ENCODE measurements around the gene CEP131.

The CEP131 gene

GRCh38 chr17:81200201-81200600 is 22.6 kb downstream of the CEP131 start:
- DNase-seq (ENCODE audit: low read depth in 2 of 2): no peak

GRCh38 chr17:81199482-81199830 is 23.3 kb downstream of the CEP131 start:
- no peak for DNase-seq (ENCODE audit: low read depth in 2 of 2)

GRCh38 chr17:81198826-81199481 is 23.8 kb downstream of the CEP131 start:
- DNase-seq (ENCODE audit: low read depth in 2 of 2): no peak

DNA sequence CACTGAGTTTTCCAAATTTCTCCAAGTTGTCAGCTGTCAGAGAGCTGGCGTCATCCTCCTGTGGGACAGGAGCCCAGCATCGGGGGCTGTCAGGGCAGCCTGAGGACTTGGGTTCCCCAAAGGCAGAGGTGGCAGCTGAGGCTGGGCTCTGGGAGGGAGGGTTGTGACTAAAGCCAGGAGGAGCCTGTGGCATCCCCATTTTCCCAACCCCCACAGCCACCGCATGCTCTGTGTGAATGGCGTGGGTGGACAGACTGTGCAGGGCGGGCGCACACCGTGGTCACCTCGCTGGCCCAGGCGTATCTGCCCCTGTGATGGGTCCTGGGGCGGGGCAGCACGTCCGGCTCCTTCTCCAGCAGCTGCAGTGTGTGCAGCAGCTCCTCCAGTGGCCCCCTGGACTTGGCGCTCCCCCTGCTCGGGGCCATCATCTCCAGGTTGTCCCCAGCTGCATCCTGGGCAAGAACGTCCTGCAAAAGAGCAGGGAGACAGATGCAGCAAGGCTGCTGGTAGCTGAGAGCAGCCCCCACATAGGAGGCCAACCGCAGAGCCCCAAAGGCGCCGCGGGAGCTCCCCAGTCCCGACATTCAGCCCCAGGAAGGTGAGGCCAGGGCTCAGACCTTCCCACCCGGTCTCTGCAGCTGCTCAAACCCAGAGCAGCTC is 24.8 kb downstream of the CEP131 start:
- DNase-seq (ENCODE audit: low read depth in 2 of 2): no peak

DNA sequence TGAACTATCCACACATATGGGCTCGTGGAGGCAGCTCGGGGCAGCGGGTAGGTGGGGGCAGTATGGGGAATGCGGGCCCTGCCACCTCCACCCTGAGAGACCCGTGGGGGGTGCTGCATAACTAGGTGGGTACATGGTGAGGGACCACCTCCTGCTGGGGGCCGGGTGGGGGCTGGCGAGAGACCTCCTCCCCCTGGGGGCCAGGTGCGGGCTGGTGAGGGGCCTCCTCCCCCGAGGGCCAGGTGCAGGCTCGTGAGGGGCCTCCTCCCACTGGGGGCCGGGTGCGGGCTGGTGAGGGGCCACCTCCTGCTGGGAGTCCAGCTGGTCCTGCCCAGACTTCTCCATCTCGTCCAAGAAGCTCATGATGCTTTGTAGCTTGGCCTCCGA is 25.4 kb downstream of the CEP131 start:
- no peak for DNase-seq (ENCODE audit: low read depth in 2 of 2)

DNA sequence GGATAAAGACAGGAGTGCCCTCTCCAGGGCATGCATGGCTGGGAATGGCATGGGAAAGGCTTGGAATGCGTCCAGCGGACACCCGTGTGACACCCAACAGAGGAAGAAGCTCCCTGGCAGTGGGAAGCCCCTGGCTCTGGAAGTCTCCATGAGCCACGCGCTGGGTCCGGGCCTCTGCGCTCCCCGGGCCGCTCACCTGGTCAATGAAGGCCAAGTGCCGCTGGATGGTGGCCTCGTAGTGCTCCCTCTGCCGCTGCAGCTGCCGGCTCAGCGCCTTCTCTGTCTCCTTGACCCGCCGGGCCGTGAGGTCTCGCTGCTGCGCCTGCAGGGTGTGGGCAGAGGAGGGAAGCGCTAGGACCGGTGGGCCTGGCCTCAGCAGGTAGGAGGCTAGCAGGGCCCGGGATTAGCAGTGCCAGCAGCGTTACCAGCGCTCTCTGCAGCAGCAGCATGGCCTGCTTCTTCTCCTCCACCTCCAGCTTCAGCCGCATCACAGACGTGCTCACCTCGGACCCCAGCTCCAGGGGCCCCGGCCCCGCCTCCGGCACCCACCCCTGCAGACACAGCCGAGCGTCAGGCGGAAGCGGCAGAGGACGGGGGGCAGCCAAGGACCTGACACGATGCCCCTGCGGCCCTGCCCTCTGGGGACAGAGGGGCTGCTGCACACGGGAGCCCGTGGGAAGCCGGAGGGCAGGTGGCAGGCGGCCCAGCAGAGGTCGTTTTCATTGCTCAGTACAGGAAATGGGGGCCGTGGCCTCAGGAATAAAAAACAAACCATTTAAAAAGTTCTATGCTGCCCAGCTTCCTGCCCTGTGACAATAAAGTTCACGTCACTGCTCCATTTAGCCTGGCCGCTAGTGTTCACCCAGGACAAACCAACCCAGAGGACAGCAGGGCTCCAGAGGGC is 26.0 kb downstream of the CEP131 start:
- DNase-seq (ENCODE audit: low read depth in 2 of 2): no peak

- DNase-seq (ENCODE audit: low read depth in 2 of 2): no peak
These were observed 26.7 kb downstream of the CEP131 start for GRCh38 chr17:81195941-81196495.

DNA sequence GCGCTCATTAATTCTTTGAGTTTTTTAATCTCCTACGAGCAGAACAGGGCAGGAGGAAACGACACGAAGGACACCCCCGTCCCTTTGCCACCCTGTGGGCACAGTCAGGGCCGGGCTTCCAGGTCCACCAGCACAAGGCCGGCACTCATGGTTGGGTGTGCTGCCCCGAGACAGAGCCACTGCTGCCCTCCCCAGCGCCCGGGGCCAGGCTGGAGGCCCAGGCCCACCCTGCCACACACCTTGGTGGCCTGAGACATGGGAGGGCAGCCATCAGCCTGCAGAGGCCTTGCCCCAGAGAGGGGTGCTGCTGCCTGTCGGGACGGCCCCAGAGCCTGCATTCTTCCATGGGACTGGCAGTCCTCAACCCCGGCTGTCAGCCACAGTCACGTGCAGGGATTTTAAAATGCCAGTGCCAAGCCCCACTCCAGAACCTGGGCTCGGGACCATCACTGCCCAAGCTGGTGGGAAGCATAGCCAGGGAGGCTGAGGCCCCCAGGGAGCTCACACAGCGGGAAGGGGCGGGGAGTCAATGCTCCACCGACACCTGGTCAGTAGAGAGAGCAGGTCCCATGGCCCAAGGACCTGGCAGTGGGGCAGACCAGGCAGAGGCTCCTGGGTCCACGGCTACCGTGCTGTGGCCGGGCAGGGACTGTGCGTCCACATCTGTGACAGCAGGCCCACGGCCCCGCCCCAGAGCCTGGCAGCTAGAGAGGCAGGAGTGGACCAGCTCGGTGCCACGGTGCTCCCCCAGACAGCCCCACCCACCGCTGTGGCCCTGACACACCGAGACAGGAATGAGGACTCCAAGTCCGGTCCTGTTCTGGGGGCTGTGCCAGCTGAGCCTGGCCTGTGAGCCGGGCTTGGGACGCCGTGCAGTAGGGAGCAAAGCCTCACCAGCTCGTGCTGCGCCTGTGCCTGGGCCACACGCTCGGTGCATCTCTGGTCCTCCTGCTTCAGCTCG is 27.5 kb downstream of the CEP131 start:
- DNase-seq (ENCODE audit: low read depth in 2 of 2): no peak

DNA sequence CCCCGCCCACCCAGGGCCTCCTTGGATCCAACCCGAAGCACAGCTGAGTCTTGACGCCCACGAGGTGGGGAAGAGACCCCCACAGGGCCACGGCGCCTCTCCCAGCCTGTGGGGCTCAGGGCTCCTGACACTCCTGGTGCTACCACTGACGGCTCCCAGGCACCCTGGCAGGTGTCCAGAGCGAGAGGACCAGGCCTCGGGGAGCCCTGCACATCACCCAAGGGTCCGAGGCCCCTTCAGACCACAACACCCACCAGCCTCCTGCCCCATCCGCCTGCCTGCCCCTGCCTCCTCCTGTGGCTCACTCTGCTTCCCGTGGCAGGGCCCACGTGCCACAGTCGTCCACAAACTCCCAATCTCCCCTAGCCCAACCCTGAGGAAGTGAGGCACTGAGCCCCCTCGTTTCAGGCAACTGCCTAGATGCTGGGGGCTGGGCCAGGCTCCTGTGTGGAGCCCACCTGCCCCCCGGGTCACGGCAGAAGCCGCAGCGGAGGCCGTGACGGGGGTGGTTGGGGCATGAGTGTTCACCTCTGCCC is 28.5 kb downstream of the CEP131 start:
- no peak for DNase-seq (ENCODE audit: low read depth in 2 of 2)

GRCh38 chr17:81193470-81194224 is 29.1 kb downstream of the CEP131 start:
- no peak for DNase-seq (ENCODE audit: low read depth in 2 of 2)

- no peak for DNase-seq (ENCODE audit: low read depth in 2 of 2)
These were observed 29.7 kb downstream of the CEP131 start for GRCh38 chr17:81193051-81193410.

DNA sequence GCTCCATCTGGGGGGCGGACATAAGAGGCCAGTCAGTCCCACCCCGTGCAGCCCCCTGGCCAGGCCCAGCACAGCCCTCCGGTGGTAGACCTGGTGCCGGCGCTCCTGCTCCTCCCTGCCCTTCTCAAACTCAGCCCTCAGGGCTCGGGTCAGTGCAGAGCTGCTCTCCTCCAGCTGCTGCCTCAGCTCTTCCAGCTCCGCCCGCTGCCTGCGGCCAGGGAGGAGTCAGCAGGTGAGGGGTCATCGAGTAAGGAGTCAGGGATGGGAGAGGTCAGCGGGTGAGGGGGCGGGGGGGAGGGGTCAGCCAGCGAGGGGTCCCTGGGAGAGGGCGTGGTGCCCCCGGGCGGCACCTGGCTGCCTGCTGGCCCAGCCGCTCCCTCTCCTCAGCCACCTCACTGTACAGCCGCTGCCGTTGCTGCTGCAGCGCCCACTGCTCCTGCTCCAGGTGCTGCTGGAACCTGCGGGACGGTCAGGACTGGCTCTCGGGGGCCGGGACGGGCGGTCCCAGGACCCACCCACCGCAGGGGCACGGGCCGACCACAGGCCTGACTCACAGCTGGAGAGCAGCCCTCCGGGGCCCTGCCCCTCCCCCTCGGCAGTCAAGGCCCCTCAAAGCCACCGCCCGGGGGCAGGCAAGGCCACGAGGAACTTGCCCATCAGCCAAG is 30.2 kb downstream of the CEP131 start:
- no peak for DNase-seq (ENCODE audit: low read depth in 2 of 2)

- no peak for DNase-seq (ENCODE audit: low read depth in 2 of 2)
These were observed 31.1 kb downstream of the CEP131 start for GRCh38 chr17:81191646-81192045.

DNA sequence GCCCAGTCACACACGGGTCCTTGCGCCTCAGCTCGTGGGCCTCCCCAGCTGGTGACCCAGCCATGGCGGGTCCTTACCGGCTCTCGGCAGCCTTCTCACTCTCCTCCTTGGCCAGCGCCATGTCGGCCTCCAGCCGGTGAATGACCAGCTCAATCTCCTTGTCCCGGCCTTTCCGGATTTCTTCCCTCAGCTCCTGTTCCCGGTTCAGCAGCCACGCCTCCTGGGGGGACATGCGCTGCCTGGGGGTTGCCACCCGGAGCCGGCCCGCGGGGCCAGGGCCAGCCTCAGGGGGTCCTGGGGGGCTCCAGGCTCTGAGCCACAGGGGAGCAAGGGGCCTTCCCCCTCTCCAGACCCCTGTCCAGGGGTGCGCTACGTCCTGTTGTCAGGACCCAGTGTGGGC is 31.6 kb downstream of the CEP131 start:
- no peak for DNase-seq (ENCODE audit: low read depth in 2 of 2)

DNA sequence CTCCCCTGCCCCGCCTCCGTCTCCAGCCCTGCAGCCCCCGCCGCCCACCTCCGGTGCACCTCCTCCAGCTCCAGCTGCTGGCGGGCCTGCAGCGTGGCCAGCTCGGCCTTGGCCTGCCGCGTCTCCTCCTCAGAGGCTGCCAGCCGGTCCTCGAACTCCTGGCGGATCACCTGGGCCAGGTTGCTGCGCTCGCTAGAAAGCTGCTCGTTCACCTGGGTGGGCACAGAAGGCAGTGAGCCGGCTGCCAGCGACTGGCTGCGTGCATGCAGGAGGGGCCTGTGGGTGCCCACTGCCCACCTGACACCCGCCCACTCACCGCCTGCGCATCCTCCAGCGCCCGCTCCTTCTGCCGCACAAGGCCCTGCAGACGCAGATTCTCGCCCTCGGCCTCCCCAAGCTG is 32.2 kb downstream of the CEP131 start:
- DNase-seq (ENCODE audit: low read depth in 2 of 2): no peak

DNA sequence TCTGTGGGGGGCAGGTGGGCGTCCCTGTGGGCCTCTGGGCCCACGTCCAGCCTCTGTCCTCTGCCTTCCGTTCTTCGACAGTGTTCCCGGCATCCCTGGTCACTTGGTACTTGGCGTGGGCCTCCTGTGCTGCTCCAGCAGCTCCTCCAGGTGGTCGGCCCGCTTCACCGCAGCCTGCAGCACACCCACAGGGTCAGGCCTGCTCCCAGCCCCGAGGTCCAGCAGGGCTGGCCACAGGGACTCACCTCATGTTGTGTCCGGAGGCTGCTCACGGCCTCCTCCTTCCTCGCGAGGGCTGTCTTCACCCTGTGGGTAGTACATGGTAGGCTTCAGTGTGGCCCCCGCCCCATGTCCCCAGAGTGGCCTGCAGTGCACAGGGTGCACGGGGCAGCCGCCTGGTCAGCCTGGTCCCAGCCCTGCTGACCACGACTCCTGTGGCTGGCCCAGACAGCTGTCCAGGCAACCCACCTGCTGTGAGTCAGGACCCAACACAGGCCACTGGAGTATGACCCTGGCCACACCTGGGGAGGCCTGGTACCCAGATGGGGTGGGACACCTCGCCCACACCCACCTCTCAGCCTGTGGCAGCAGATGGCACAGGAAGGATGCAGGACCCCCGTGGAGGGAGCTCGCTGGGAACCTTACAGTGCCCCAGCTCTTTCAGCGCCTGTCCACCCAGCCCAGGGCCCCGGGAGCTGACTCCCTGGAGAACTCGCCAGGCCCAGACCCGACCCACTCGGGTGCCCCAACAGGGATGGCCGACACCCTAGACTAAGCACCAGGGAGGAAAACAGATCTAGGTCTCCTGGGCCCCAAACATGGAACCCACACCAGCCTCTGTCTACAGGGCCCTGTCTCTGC is 32.9 kb downstream of the CEP131 start:
- no peak for DNase-seq (ENCODE audit: low read depth in 2 of 2)

DNA sequence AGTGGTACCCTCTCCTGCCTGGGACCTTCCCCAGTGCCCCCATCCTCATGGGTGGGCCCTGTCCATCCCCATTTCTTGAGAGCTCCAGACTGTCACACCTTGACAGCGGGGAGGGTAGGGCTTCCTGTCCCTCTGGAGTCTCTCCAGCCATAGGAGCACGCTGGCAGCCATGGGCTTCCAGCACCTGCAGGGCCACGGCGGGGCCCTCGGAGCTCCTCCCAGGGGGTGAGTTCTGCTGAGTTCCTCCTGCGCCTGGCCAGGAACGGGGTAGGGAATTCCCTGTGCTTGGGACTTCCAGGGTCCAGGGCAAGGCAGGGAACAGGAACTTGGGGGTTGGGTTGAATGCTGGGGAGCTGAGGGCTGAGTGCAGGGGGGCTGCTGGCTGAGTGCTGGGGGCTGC is 33.7 kb downstream of the CEP131 start:
- no peak for DNase-seq (ENCODE audit: low read depth in 2 of 2)

GRCh38 chr17:81188491-81188840 is 34.3 kb downstream of the CEP131 start:
- DNase-seq (ENCODE audit: low read depth in 2 of 2): no peak
